GM12865 (cell line): ENCODE results near the gene RPL13.

ENCODE experiments used
- DNase-seq: peaks from one replicate; pipeline ENCODE4 v3.0.0; 2010; ENCODE audit warnings: low read depth
- H3K4me3 ChIP-seq: 2 replicates; pipeline ENCODE4 v1.5.1; 2011; ENCODE audit warnings: mild to moderate bottlenecking, low read depth, low read length, control low read depth
- CTCF ChIP-seq: IDR thresholded peaks from 2 replicates; pipeline ENCODE4 v1.5.1; 2011; ENCODE audit warnings: low read length, control low read depth, low read depth, inconsistent platforms; ENCODE audit not compliant: insufficient read depth; ENCODE audit errors: missing control alignments

RPL13 gene

GRCh38 chr16:89577055-89577759 is 16.7 kb downstream of the RPL13 start:
- DNase-seq = no peak
- H3K4me3 ChIP-seq = no peak overlapping the region
- TF ChIP-seq CTCF = no peak

GRCh38 chr16:89579351-89579750 is 18.9 kb downstream of the RPL13 start:
- no peak for TF ChIP-seq CTCF
- no peak overlapping the region for H3K4me3 ChIP-seq
- DNase-seq = no peak

GRCh38 chr16:89581045-89581695 is 20.7 kb downstream of the RPL13 start:
- H3K4me3 ChIP-seq = no peak overlapping the region
- DNase-seq = no peak
- no peak for TF ChIP-seq CTCF

GRCh38 chr16:89581861-89582563 is 21.5 kb downstream of the RPL13 start:
- H3K4me3 ChIP-seq = no peak overlapping the region
- no peak for DNase-seq
- no peak for TF ChIP-seq CTCF

- TF ChIP-seq CTCF = no peak
- DNase-seq = no peak
These were observed 22.2 kb downstream of the RPL13 start for GRCh38 chr16:89582614-89583196.

GRCh38 chr16:89583197-89583894 is 22.9 kb downstream of the RPL13 start:
- no peak for TF ChIP-seq CTCF
- H3K4me3 ChIP-seq = no peak overlapping the region
- DNase-seq = no peak

More at GRCh38 chr16:89582614-89583196, 22.2 kb downstream of the RPL13 start:
- H3K4me3 ChIP-seq = no peak overlapping the region
